Erythroblast (primary cell): ENCODE data around the gene ATP1A2.

ENCODE experiments used
- GATA1 ChIP-seq: IDR thresholded peaks from 2 replicates; pipeline ENCODE4 v1.6.1; 2011; ENCODE audit warnings: low read depth, mild to moderate bottlenecking, control low read depth, low read length, moderate library complexity
- POLR2A ChIP-seq: IDR thresholded peaks from 2 replicates; pipeline ENCODE4 v1.6.1; 2011; ENCODE audit warnings: mild to moderate bottlenecking, low read length

DNA sequence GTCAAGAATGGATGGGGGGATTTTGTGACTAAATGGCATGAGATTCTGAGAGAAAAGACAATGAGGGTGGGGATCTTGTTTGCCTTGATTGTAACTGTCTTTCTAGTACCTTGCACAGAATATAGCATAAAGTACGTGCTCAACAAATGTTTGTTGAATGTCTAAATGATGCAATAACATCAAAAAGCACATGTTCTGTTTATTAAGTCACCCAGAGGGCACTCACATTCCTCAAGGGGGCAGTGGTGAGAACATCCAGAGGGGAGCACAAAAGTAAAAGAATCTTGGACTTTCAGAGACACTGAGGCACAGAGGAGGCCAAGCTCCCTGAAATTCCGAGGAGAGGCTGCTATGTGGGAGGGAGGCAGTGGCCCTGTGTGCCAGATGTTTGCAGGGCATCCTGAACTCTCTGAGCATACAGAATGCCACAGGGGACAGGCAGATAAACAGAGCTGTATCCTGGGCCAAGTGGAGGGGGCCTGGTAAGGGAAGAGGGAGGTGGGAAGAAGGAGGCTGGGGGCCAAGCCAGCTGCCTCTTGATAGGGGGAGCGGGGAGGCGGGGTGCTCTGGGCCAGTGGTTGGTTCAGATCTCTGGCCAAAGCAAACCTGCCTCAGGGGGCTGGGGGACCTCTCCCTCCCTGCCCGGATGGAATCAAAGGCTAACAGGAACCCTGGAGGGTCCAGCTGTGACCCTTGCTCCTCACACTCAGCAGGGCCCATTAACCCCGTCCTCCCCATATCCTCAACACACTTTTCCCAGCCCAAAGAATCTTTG lies 6.5 kb upstream of the ATP1A2 start:
- no peak for TF ChIP-seq POLR2A
- no peak for TF ChIP-seq GATA1
